HG03432 (cell line): Measurements from ENCODE around the gene OTOP1.
"Not testable (repeated sequence)": the region's sequence is repeated elsewhere in the genome, so short reads cannot be mapped to it uniquely, and the experiment has no call there.

Experiments
- ATAC-seq: cut with Tn5 transposase; IDR thresholded peaks from one replicate; pipeline ENCODE4 v1.9.1; 2021; ENCODE audit warnings: mild to moderate bottlenecking, moderate library complexity; ENCODE audit not compliant: unreplicated experiment

Gene OTOP1, protein sequence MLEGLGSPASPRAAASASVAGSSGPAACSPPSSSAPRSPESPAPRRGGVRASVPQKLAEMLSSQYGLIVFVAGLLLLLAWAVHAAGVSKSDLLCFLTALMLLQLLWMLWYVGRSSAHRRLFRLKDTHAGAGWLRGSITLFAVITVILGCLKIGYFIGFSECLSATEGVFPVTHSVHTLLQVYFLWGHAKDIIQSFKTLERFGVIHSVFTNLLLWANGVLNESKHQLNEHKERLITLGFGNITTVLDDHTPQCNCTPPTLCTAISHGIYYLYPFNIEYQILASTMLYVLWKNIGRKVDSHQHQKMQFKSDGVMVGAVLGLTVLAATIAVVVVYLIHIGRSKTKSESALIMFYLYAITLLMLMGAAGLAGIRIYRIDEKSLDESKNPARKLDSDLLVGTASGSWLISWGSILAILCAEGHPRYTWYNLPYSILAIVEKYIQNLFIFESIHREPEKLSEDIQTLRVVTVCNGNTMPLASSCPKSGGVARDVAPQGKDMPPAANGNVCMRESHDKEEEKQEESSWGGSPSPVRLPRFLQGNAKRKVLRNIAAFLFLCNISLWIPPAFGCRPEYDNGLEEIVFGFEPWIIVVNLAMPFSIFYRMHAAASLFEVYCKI

DNA sequence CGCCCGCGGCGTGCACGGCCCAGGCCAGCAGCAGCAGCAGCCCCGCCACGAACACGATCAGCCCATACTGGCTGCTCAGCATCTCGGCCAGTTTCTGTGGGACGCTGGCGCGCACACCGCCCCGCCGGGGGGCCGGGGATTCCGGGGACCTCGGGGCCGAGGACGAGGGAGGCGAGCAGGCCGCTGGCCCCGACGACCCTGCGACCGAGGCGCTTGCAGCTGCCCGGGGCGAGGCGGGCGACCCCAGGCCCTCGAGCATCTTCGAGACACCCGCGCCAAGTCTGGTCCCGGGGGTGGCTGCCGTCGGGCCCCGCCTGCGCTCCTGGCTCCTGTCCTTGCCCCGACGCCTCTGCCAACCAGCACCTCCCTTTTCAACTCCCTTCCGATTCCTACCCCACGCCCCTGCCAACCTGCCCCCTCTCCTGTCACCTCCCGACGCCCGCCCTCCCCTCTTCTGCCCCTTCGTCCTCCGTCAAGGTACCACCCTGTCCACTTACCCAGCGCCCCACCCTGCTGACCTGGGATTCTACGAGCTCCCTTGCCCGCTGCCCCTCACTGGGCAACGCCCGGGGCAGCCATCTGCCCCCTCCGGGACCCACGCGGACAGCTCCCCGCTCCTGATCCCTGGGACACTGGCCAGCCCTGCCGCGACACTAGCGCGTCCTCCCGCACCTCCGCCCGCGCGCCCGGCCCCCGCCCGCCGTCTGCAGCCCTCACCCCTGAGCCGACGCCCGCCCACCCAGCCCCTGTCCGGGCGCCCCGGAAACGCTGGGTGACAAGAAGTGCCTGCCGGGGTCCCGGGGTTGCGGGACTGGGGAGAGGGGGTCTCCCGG is at the start of gene OTOP1:
Gene OTOP1 (minus strand): TSS at position 324 of the 833 bp plus-strand sequence. CDS start 65 bp downstream, at position 259.
- ATAC-seq, result no peak

- ATAC-seq, result no peak
These were observed 47.5 kb upstream of the OTOP1 start for GRCh38 chr4:4274226-4274625.

DNA sequence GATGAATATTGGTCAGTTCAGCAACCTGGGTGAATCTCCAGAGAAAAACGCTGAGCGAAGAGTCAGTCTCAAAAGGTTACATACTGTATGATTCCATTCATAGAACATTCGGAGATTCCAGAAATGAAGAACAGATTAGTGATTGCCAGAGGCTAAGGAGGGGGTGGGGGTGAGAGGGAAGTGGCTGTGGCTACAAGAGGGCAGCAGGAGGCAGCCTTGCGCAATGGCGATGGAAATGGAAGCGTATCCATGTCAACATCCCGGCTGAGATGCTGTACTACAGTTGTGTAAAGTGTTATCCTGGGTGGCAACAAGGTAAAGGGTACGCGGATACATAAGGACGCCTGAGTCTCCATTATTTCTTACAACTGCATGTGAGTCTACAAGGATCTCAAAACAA is 45.2 kb upstream of the OTOP1 start:
- ATAC-seq, result no peak

GRCh38 chr4:4270529-4270928 is 43.8 kb upstream of the OTOP1 start:
- ATAC-seq, result no peak

DNA sequence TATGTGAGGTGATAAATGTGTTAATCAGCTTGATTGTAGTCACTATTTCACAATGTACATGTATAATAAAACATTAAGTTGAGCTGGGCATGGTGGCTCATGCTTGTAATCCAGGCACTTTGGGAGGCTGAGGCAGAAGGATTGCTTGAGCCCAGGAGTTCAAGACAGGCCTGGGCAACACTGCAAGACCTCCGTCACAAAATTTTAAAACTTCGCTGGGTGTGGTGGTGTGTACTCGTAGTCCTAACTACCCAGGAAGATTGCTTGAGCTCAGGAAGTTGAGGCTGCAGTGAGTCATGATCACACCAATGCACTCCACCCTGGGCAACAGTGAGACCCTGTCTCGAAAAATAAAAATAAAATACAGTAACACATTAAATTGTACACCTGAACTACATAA is 43.1 kb upstream of the OTOP1 start:
- ATAC-seq, result no peak

DNA sequence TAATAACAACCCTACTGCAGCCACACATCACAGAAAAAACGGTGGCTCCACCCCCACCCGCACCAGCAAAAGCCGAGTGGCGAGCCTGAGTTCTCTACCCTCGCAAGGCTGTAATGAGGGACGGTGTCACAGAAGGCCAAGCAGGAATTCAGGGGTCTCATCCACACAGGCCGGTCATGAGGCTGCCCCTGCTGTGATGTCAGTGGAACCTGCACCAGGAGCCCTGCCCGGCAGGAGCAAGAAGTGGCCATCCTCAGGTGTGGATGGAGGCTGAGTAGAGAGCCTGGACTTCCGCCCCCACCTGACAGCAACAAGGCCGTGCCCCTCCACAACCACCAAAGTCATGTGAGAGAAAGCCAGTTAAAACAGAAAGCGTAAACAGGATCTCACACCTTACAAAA is 42.6 kb upstream of the OTOP1 start:
- ATAC-seq, result no peak

DNA sequence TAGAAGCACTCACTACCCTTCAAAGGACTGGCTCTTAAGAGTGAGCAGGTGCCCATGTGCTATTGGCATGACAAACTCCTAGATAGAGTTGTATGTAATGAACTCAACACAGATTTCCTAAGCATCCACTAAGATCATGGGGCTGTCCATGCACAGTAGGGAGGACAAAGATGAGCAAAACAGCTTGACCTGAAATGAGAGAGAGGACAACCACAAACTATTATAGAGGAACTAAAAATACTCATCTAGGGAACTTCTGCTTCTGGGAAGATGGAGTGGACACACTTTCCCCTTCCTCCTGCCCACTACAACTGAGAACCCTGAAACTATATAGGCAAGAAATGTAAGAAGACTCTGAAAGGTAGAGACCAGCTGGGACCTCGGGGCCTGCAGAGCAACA is 42.0 kb upstream of the OTOP1 start:
- no peak for ATAC-seq

GRCh38 chr4:4267981-4268380 is 41.3 kb upstream of the OTOP1 start:
- ATAC-seq, result no peak

- peak; percentile 78 for ATAC-seq
These were observed 33.5 kb upstream of the OTOP1 start for GRCh38 chr4:4260185-4260751.

- no peak for ATAC-seq
These were observed 32.9 kb upstream of the OTOP1 start for GRCh38 chr4:4259484-4260100.

DNA sequence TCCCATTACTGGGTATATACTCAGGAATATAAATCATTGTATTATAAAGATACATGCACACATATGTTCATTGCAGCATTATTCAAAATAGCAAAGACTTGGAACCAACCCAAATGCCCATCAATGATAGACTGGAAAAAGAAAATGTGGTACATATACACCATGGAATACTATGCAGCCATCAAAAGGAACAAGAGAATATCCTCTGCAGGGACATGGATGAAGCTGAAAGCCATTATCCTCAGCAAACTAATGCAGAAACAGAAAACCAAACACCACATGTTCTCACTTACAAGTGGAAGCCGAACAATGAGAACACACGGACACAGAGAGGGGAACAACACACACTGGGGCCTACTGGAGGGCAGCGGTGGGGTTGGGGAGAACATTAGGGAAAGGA is 31.0 kb upstream of the OTOP1 start:
- ATAC-seq, result not testable (repeated sequence)

GRCh38 chr4:4256799-4257198 is 30.1 kb upstream of the OTOP1 start:
- no peak for ATAC-seq

- no peak for ATAC-seq
These were observed 27.9 kb upstream of the OTOP1 start for GRCh38 chr4:4254666-4255065.

GRCh38 chr4:4254199-4254598 is 27.5 kb upstream of the OTOP1 start:
- no peak for ATAC-seq

- no peak for ATAC-seq
These were observed 23.1 kb upstream of the OTOP1 start for GRCh38 chr4:4249866-4250265.

DNA sequence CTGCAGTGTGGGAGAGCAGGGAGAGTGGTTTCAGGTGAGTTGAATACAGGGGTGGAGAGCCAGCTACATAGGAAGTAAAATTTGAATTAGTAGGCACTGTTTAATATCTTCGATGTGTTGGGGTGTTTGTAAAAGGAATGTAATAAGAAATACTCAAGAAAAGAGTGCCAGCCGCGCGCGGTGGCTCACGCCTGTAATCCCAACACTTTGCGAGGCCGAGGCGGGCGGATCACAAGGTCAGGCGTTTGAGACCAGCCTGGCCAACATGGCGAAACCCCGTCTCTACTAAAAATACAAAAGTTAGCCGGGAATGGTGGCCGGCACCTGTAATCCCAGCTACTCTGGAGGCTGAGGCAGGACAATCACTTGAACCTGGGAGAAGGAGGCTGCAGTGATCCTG is 22.6 kb upstream of the OTOP1 start:
- ATAC-seq, result not testable (repeated sequence)

GRCh38 chr4:4248885-4249203 is 22.1 kb upstream of the OTOP1 start:
- no peak for ATAC-seq

DNA sequence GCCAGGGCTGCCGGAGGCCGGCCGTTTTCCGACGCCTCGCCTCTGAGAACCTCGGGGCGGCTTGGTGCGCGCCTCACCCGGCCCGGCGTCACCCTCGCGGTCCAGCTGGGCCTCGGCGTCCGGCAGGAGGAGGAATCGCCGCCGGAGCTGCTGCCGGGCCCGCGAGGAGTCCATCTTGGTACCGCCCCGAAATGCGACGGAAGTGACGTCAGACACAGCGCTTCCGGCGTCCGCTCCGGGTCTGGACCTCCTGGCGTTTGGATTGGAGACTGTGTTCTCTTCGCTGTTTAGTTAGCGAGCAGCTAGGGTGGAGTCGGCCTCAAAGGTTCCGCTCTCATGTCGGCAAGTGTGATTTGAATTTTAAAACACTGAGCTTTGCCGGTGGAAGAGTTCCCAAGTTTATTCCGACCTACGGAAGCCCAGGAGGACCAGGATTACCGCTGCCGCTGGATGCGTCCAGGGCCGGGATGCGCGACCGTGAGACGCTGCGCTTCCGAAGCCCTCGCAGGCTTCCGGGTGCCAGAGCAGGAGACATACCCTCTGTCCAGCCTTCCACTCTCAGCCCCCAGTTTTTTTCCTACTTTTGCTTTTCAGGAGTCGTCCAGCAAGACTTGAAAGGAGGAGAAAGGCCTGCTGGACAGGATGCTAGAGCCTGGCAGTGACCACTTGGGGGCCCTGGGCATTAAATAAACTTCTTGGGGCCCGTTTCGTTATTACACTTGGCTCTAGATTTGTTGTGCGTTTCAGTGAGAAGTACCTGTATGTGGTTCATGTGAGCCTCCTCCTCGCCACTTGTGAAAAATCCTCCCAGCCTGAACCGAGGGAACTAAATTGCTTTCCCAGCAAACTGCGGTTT is 21.5 kb upstream of the OTOP1 start, which contains the start of gene TMEM128:
Gene TMEM128 (minus strand): TSS at position 195 of the 856 bp plus-strand sequence. CDS start 21 bp downstream, at position 174.
- ATAC-seq, result peak; percentile 97

GRCh38 chr4:4247696-4248028 is 20.9 kb upstream of the OTOP1 start:
- ATAC-seq, result peak; percentile 11

DNA sequence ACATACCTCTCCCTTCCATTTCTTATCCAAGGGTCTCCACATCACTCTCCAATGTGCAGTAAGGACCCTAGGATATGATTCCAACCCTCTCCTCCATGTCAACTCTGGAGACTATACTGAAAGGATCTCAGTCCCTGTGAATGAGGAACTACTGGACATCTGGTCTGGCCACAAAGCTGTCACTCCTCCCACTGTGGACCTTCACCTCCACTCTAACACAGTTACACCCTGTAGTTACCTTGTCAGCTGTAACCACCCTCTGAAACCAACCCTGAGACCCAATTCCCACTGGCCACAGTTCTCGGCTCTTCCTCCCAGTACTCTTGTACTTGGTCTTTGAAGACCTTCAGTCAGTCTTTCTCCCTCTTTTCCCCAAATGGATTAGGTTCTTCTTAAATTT is 18.4 kb upstream of the OTOP1 start:
- ATAC-seq, result no peak
